HG02571 (cell line): Measurements from ENCODE around the gene EEF1AKMT3.

Source experiments
- ATAC-seq: cut with Tn5 transposase; IDR thresholded peaks from one replicate; pipeline ENCODE4 v1.9.1; 2021; ENCODE audit warnings: mild to moderate bottlenecking, moderate library complexity; ENCODE audit not compliant: unreplicated experiment

Gene EEF1AKMT3

GRCh38 chr12:57772429-57773322, at the start of gene EEF1AKMT3:
Gene EEF1AKMT3 (plus strand): TSS chr12:57772614. CDS start chr12:57772725, 111 bp downstream.
- ATAC-seq = no peak

- ATAC-seq = no peak
Observed at GRCh38 chr12:57722716-57723629, 49.4 kb upstream of the EEF1AKMT3 start.

- ATAC-seq = no peak
Observed at GRCh38 chr12:57723630-57723962, 48.8 kb upstream of the EEF1AKMT3 start.

- no peak for ATAC-seq
Observed at GRCh38 chr12:57724003-57724935, 48.1 kb upstream of the EEF1AKMT3 start.

- no peak for ATAC-seq
Observed at GRCh38 chr12:57724936-57725740, 47.3 kb upstream of the EEF1AKMT3 start.

GRCh38 chr12:57725851-57726150, 46.6 kb upstream of the EEF1AKMT3 start:
- no peak for ATAC-seq

GRCh38 chr12:57726151-57726883, 46.1 kb upstream of the EEF1AKMT3 start:
- ATAC-seq = no peak

- no peak for ATAC-seq
Observed at GRCh38 chr12:57726884-57727757, 45.3 kb upstream of the EEF1AKMT3 start.

GRCh38 chr12:57727758-57728395, 44.5 kb upstream of the EEF1AKMT3 start:
- no peak for ATAC-seq

- ATAC-seq = no peak
Observed at GRCh38 chr12:57729321-57729844, 43.0 kb upstream of the EEF1AKMT3 start.

- ATAC-seq = no peak
Observed at GRCh38 chr12:57730336-57731067, 41.9 kb upstream of the EEF1AKMT3 start.

GRCh38 chr12:57731411-57732080, 40.9 kb upstream of the EEF1AKMT3 start:
- ATAC-seq = no peak

- no peak for ATAC-seq
Observed at GRCh38 chr12:57732270-57732669, 40.1 kb upstream of the EEF1AKMT3 start.

GRCh38 chr12:57732726-57733593, 39.5 kb upstream of the EEF1AKMT3 start:
- ATAC-seq = no peak

GRCh38 chr12:57733928-57734327, 38.5 kb upstream of the EEF1AKMT3 start:
- no peak for ATAC-seq
